ENCODE data around the gene ZKSCAN8. TPM values are rescaled to one million over a fixed set of nuclear protein-coding genes. Genes with fewer than 3 reads are reported as not detected.

The ZKSCAN8 gene
- polyA plus RNA-seq, 2 of the 4 experiments (the other 2 are of a cell fraction), result 8.5 to 8.9 TPM

- ATAC-seq, result no peak
- no peak overlapping the region for H3K4me3 ChIP-seq
- ChIA-PET POLR2A (no interaction called here), CTCF (no interaction called here)
- TF ChIP-seq USF2 (IDR thresholded peaks at IDR 0.05) (no peak), CHD2 (IDR thresholded peaks at IDR 0.05; ENCODE audit: low read length, partially characterized antibody) (no peak), EP300 (IDR thresholded peaks at IDR 0.05) (no peak), POLR2A (IDR thresholded peaks at IDR 0.05; ENCODE audit: low read length) (no peak), EHMT2 (IDR thresholded peaks at IDR 0.05; ENCODE audit: low read depth) (no peak), PBX3 (IDR thresholded peaks at IDR 0.05) (no peak), NR3C1 (IDR thresholded peaks at IDR 0.05) (no peak), RCOR1 (IDR thresholded peaks at IDR 0.05; ENCODE audit: low read depth, low read length) (no peak), E2F6 (IDR thresholded peaks at IDR 0.05; ENCODE audit: borderline replicate concordance, low read depth) (no peak), FOXS1 (CRISPR knock-in tag; IDR thresholded peaks at IDR 0.05) (no peak), ZC3H11A (IDR thresholded peaks at IDR 0.05) (no peak), POLR2AphosphoS2 (conservative IDR thresholded peaks at IDR 0.05; ENCODE audit: low read length) (no peak), ESRRA (IDR thresholded peaks at IDR 0.05; ENCODE audit: borderline replicate concordance, low read length) (no peak), MAX (IDR thresholded peaks at IDR 0.05) (no peak), HOXB13 (CRISPR knock-in tag; IDR thresholded peaks at IDR 0.05; ENCODE audit: low read depth) (no peak), ZNF302 (CRISPR knock-in tag; IDR thresholded peaks at IDR 0.05) (no peak), CEBPB (IDR thresholded peaks at IDR 0.05) (no peak), HMGXB4 (CRISPR knock-in tag; IDR thresholded peaks at IDR 0.05; ENCODE audit: borderline replicate concordance) (no peak), GATA3 (IDR thresholded peaks at IDR 0.05; ENCODE audit: borderline replicate concordance) (no peak), RARB (CRISPR knock-in tag; IDR thresholded peaks at IDR 0.05) (no peak)
- H3K4me1 ChIP-seq, result no peaks in the 10 kb centered on the region
- no peak overlapping the region for H3K27ac ChIP-seq
- peaks cover 38% of the 10 kb centered on the region for H3K9me3 ChIP-seq
- H3K4me2 ChIP-seq, result no peak overlapping the region
- no peak for FAIRE-seq
- WGBS (ENCODE audit: missing lambda C conversion rate), result 41% methylated on average over 6 of the region's 6 CpGs
- DNase-seq (ENCODE audit: low read depth in 1 of 2, low spot score in 1 of 2), result no peak
Measured at GRCh38 chr6:28188111-28188979, 46.7 kb downstream of the ZKSCAN8 start.

GRCh38 chr6:28200020-28200419, 58.3 kb downstream of the ZKSCAN8 start:
- Histone ChIP-seq H3K9me3 (0 out of 3 replicates have a peak, but pooled peaks cover 5% of the 10 kb centered on the region), H3K4me3 (no peak overlapping the region), H3K27ac (no peak overlapping the region), H3K4me2 (no peak overlapping the region), H3K4me1 (no peaks in the 10 kb centered on the region)
- CTCF ChIA-PET, result no interaction called here
- TF ChIP-seq RARB (CRISPR knock-in tag; IDR thresholded peaks at IDR 0.05) (no peak), TFCP2L1 (CRISPR knock-in tag; IDR thresholded peaks at IDR 0.05) (no peak), HES2 (IDR thresholded peaks at IDR 0.05) (no peak), HOXA7 (CRISPR knock-in tag; IDR thresholded peaks at IDR 0.05) (no peak), KDM1A (IDR thresholded peaks at IDR 0.05; ENCODE audit: low read depth) (no peak), CTCF (IDR thresholded peaks at IDR 0.05) (no peak), HDAC2 (IDR thresholded peaks at IDR 0.05) (no peak), HOXB13 (CRISPR knock-in tag; IDR thresholded peaks at IDR 0.05; ENCODE audit: low read depth) (no peak), REST (IDR thresholded peaks at IDR 0.05) (no peak)
- DNase-seq (ENCODE audit: low read depth in 1 of 2, low spot score in 1 of 2) (no peak), FAIRE-seq (no peak), ATAC-seq (no peak)
- WGBS (ENCODE audit: missing lambda C conversion rate), result 0% methylated on average over 1 of the region's 1 CpG
- POLR2A ChIA-PET, result no interaction called here

Measured in A549 (cell line).